Neuronal stem cell (in vitro differentiated cells): ENCODE data around the gene NXPH1.

Experiments
- DNase-seq: peaks from one replicate; pipeline ENCODE4 v3.0.0-alpha.2; 2013; ENCODE audit warnings: low spot score
- H2AFZ ChIP-seq: one replicate; pipeline ENCODE4 v1.6.1; 2013; ENCODE audit warnings: mild to moderate bottlenecking, low read length, inconsistent platforms
- H2AK5ac ChIP-seq: 2 replicates; pipeline ENCODE4 v1.6.1; 2013; ENCODE audit warnings: low read depth, mild to moderate bottlenecking, inconsistent platforms, low read length, moderate library complexity, mixed read lengths
- H2BK120ac ChIP-seq: 2 replicates; pipeline ENCODE4 v1.6.1; 2013; ENCODE audit warnings: low read depth, mild to moderate bottlenecking, inconsistent platforms, low read length, moderate library complexity, mixed read lengths
- H2BK12ac ChIP-seq: one replicate; pipeline ENCODE4 v1.6.1; 2013; ENCODE audit warnings: low read length, inconsistent platforms
- H2BK15ac ChIP-seq: 2 replicates; pipeline ENCODE4 v1.6.1; 2013; ENCODE audit warnings: mild to moderate bottlenecking, low read length, inconsistent platforms, mixed read lengths
- H2BK5ac ChIP-seq: one replicate; pipeline ENCODE4 v1.6.1; 2013; ENCODE audit warnings: inconsistent platforms, mild to moderate bottlenecking, low read length, moderate library complexity
- H3K14ac ChIP-seq: one replicate; pipeline ENCODE4 v1.6.1; 2013; ENCODE audit warnings: low read length, inconsistent platforms
- H3K18ac ChIP-seq: 2 replicates; pipeline ENCODE4 v1.6.1; 2013; ENCODE audit warnings: low read length, inconsistent platforms
- H3K23ac ChIP-seq: 2 replicates; pipeline ENCODE4 v1.6.1; 2013; ENCODE audit warnings: low read depth, mild to moderate bottlenecking, mixed read lengths, low read length, inconsistent platforms; ENCODE audit not compliant: poor library complexity
- H3K27ac ChIP-seq: replicated peaks from 3 replicates; pipeline ENCODE4 v1.5.1; 2013; ENCODE audit warnings: low read length, inconsistent platforms
- H3K27me3 ChIP-seq, 3 experiments: 2 replicates each; pipeline ENCODE4 v1.6.1; 2013; ENCODE audit warnings: low read length in 3 of 3, mild to moderate bottlenecking in 2 of 3, inconsistent platforms in 1 of 3, low read depth in 1 of 3, mixed read lengths in 1 of 3, moderate library complexity in 1 of 3; ENCODE audit not compliant: control insufficient read depth in 3 of 3, insufficient read depth in 3 of 3
- H3K36me3 ChIP-seq, 2 donors: replicated peaks in 1 of 2; 2 replicates each; pipeline ENCODE4 v1.6.1; 2013; ENCODE audit warnings: low read length in 2 of 2; ENCODE audit not compliant: control insufficient read depth in 2 of 2, insufficient read depth in 2 of 2
- H3K4ac ChIP-seq: 2 replicates; pipeline ENCODE4 v1.6.1; 2013; ENCODE audit warnings: inconsistent platforms, mild to moderate bottlenecking, low read length, moderate library complexity
- H3K4me1 ChIP-seq, 2 donors: 1 replicate in 1 of 2; 2 replicates in 1 of 2; pipeline ENCODE4 v1.6.1; 2013; ENCODE audit warnings: low read length in 2 of 2, low read depth in 1 of 2; ENCODE audit not compliant: control insufficient read depth in 2 of 2, insufficient read depth in 1 of 2
- H3K4me2 ChIP-seq: one replicate; pipeline ENCODE4 v1.6.1; 2013; ENCODE audit warnings: mild to moderate bottlenecking, low read length, inconsistent platforms; ENCODE audit not compliant: insufficient read depth, poor library complexity, severe bottlenecking
- H3K4me3 ChIP-seq, 2 donors: 2 replicates each; pipeline ENCODE4 v1.5.1; 2013; ENCODE audit warnings: low read length in 2 of 2, mild to moderate bottlenecking in 2 of 2, inconsistent platforms in 1 of 2, moderate library complexity in 1 of 2
- H3K79me1 ChIP-seq: one replicate; pipeline ENCODE4 v1.6.1; 2013; ENCODE audit warnings: low read depth, mild to moderate bottlenecking, inconsistent platforms, low read length, moderate library complexity
- H3K9ac ChIP-seq: one replicate; pipeline ENCODE4 v1.6.1; 2013; ENCODE audit warnings: mild to moderate bottlenecking, low read depth, low read length, inconsistent platforms; ENCODE audit not compliant: poor library complexity
- H3K9me3 ChIP-seq, 2 donors: replicated peaks in 1 of 2; 2 replicates each; pipeline versions ENCODE3 to v1.6.1; 2013; ENCODE audit warnings: low read length in 2 of 2, mild to moderate bottlenecking in 2 of 2, inconsistent platforms in 1 of 2, low read depth in 1 of 2, mixed read lengths in 1 of 2, moderate library complexity in 1 of 2; ENCODE audit not compliant: control insufficient read depth in 2 of 2, insufficient read depth in 1 of 2
- H4K8ac ChIP-seq: one replicate; pipeline ENCODE4 v1.6.1; 2013; ENCODE audit warnings: low read depth, mild to moderate bottlenecking, inconsistent platforms, low read length, moderate library complexity
- H4K91ac ChIP-seq: one replicate; pipeline ENCODE4 v1.6.1; 2013; ENCODE audit warnings: low read length, low read depth, mild to moderate bottlenecking, inconsistent platforms; ENCODE audit not compliant: poor library complexity
- WGBS, 2 donors: extraction: QIAGEN DNeasy Blood & Tissue Kit; methylation state at CpG; one replicate each; pipeline ENCODE4 v1.1.7; 2013; ENCODE audit warnings: missing lambda C conversion rate in 2 of 2, mixed read lengths in 1 of 2; ENCODE audit not compliant: insufficient read length in 2 of 2, insufficient replicate concordance in 1 of 2; ENCODE audit errors: extremely low coverage in 2 of 2; 5-methylcytosine and 5-hydroxymethylcytosine counted together

NXPH1 gene

DNA sequence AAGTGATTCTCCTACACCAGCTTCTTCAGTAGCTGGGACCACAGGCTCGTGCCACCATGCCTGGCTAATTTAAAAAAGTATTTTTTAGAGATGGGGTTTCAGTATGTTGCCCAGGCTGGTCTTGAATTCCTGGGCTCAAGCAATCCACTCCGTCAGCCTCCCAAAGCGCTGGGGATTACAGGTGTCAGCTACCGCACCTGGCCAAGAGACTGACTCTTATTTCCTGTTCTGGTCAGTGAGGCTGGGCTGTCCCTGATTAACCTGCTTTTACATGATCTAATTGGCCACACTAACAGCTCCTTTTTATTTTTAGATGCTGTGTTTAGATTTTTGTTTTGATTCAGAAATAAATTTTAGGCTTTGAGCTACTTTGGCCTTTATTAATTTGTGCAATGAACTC is 203.9 kb downstream of the NXPH1 start:
- no peaks in the 10 kb centered on the region for H3K9me3 ChIP-seq
- H3K4me3 ChIP-seq: no peak overlapping the region
- H2BK5ac ChIP-seq: no peak overlapping the region
- no peak overlapping the region for H2BK120ac ChIP-seq
- no peak overlapping the region for H3K4ac ChIP-seq
- H3K4me2 ChIP-seq: no peak overlapping the region
- H3K14ac ChIP-seq: no peak overlapping the region
- H3K23ac ChIP-seq: no peak overlapping the region
- H3K36me3 ChIP-seq: no peaks in the 10 kb centered on the region
- no peaks in the 10 kb centered on the region for H3K4me1 ChIP-seq
- no peaks in the 10 kb centered on the region for H3K79me1 ChIP-seq
- no peak overlapping the region for H2AFZ ChIP-seq
- H2BK15ac ChIP-seq: no peak overlapping the region
- no peak overlapping the region for H4K8ac ChIP-seq
- no peaks in the 10 kb centered on the region for H3K27me3 ChIP-seq
- no peak overlapping the region for H2BK12ac ChIP-seq
- no peak overlapping the region for H2AK5ac ChIP-seq
- DNase-seq: no peak
- H3K18ac ChIP-seq: no peak overlapping the region
- no peak overlapping the region for H4K91ac ChIP-seq
- no peak overlapping the region for H3K27ac ChIP-seq
- WGBS, 2 donors: no CpG with 5 or more reads among the region's 4 CpGs
- H3K9ac ChIP-seq: no peak overlapping the region

DNA sequence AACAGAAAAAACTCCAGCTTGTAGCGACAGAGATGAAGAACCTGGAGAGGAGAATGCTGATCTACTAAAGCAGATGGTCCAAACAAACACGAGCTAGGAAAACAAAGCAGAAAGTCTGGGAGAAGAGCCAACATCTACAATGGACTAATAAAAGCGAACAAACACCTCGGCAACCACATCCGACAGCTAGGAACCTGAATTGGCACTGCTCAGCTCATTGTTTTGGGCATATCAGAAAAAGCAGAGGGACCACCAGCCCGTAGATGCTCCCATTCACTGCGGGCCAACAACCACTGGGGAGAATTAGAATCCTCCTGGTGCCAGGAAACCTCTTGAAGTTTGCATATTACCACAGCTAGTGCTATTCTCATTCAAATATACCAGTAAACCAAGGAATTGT is 204.7 kb downstream of the NXPH1 start:
- H3K36me3 ChIP-seq: no peaks in the 10 kb centered on the region
- no peak overlapping the region for H2AFZ ChIP-seq
- no peak overlapping the region for H3K23ac ChIP-seq
- H3K4ac ChIP-seq: no peak overlapping the region
- H4K91ac ChIP-seq: no peak overlapping the region
- H3K4me2 ChIP-seq: no peak overlapping the region
- H3K27me3 ChIP-seq: no peaks in the 10 kb centered on the region
- no peak overlapping the region for H2BK5ac ChIP-seq
- H3K14ac ChIP-seq: no peak overlapping the region
- no peak overlapping the region for H3K18ac ChIP-seq
- no peaks in the 10 kb centered on the region for H3K9me3 ChIP-seq
- no peak overlapping the region for H3K9ac ChIP-seq
- H2BK12ac ChIP-seq: no peak overlapping the region
- no peaks in the 10 kb centered on the region for H3K79me1 ChIP-seq
- H3K27ac ChIP-seq: no peak overlapping the region
- DNase-seq: no peak
- H2BK120ac ChIP-seq: no peak overlapping the region
- WGBS, 2 donors: no CpG with 5 or more reads among the region's 7 CpGs
- H3K4me1 ChIP-seq: no peaks in the 10 kb centered on the region
- no peak overlapping the region for H2BK15ac ChIP-seq
- H3K4me3 ChIP-seq: no peak overlapping the region
- no peak overlapping the region for H2AK5ac ChIP-seq
- no peak overlapping the region for H4K8ac ChIP-seq

- Histone ChIP-seq H3K9me3 (no peaks in the 10 kb centered on the region), H3K4me3 (no peak overlapping the region), H3K36me3 (no peaks in the 10 kb centered on the region), H4K91ac (no peak overlapping the region), H3K4me2 (no peak overlapping the region), H3K9ac (no peak overlapping the region), H3K18ac (no peak overlapping the region), H4K8ac (no peak overlapping the region), H2BK15ac (no peak overlapping the region), H3K4ac (no peak overlapping the region), H2BK5ac (no peak overlapping the region), H3K4me1 (no peaks in the 10 kb centered on the region), H3K27ac (no peak overlapping the region), H2AK5ac (no peak overlapping the region), H3K27me3 (no peaks in the 10 kb centered on the region), H2BK12ac (no peak overlapping the region), H3K79me1 (no peaks in the 10 kb centered on the region), H3K14ac (no peak overlapping the region), H2BK120ac (no peak overlapping the region), H3K23ac (no peak overlapping the region), H2AFZ (no peak overlapping the region)
- WGBS, 2 donors: no CpG with 5 or more reads among the region's 5 CpGs
- DNase-seq: no peak
Measured at GRCh38 chr7:8639668-8640067, 206.3 kb downstream of the NXPH1 start.

DNA sequence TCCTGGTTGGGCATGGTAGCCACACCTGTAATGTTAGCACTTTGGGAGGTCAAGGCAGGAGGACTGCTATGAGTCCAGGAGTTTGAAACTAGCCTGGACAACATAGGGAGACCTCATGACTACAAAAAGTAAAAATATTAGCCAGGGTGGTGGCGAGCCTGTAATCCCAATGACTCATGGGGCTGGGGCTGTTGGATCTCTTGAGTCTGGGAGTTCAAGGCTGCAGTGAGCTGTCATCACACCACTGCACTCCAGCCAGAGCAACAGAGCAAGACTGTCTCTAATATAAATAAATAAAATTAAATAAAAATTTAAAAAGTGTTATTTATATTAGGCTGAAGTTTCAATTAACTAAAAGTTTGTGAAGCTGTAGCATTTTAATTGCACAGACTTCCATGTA is 207.3 kb downstream of the NXPH1 start:
- no peak overlapping the region for H3K14ac ChIP-seq
- H3K23ac ChIP-seq: no peak overlapping the region
- no peak overlapping the region for H4K8ac ChIP-seq
- no peaks in the 10 kb centered on the region for H3K79me1 ChIP-seq
- WGBS, 2 donors: no CpG with 5 or more reads among the region's 1 CpG
- no peak overlapping the region for H3K9ac ChIP-seq
- no peak overlapping the region for H3K4me3 ChIP-seq
- no peak for DNase-seq
- no peak overlapping the region for H3K18ac ChIP-seq
- no peaks in the 10 kb centered on the region for H3K36me3 ChIP-seq
- no peaks in the 10 kb centered on the region for H3K4me1 ChIP-seq
- no peak overlapping the region for H2BK12ac ChIP-seq
- H2BK5ac ChIP-seq: no peak overlapping the region
- H3K9me3 ChIP-seq: no peaks in the 10 kb centered on the region
- no peaks in the 10 kb centered on the region for H3K27me3 ChIP-seq
- no peak overlapping the region for H3K27ac ChIP-seq
- no peak overlapping the region for H2AFZ ChIP-seq
- no peak overlapping the region for H3K4ac ChIP-seq
- H3K4me2 ChIP-seq: no peak overlapping the region
- H4K91ac ChIP-seq: no peak overlapping the region
- no peak overlapping the region for H2BK15ac ChIP-seq
- H2BK120ac ChIP-seq: no peak overlapping the region
- H2AK5ac ChIP-seq: no peak overlapping the region
